ENCODE data around the gene ELP6.

The ELP6 gene

DNA sequence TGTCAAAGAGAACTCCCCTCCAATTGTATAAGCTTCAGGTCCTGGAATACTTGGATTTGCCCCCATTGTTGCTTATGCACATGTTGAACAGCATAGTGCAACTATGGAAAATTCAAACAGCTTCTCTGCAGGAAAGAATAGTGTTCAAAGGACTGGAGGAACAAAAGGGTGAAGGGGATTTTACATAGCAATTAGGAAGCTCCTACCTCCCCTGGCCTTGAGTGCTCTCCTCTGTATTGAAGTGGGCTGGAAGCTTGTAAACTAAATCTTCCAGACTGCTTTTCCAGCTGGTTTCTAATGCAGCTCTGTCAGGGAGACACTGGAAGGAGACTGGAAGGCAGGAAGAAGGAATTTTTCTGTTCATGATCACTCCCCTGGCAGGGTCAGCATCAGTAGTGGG lies 7.2 kb upstream of the ELP6 start (continued):
- TF ChIP-seq, protein P1, sequence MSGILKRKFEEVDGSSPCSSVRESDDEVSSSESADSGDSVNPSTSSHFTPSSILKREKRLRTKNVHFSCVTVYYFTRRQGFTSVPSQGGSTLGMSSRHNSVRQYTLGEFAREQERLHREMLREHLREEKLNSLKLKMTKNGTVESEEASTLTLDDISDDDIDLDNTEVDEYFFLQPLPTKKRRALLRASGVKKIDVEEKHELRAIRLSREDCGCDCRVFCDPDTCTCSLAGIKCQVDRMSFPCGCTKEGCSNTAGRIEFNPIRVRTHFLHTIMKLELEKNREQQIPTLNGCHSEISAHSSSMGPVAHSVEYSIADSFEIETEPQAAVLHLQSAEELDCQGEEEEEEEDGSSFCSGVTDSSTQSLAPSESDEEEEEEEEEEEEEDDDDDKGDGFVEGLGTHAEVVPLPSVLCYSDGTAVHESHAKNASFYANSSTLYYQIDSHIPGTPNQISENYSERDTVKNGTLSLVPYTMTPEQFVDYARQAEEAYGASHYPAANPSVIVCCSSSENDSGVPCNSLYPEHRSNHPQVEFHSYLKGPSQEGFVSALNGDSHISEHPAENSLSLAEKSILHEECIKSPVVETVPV (CRISPR knock-in tag; IDR thresholded peaks at IDR 0.05) = no peak
- TF ChIP-seq ZNF8 (CRISPR knock-in tag; IDR thresholded peaks at IDR 0.05) (no peak), ZNF565 (CRISPR knock-in tag; conservative IDR thresholded peaks at IDR 0.05; ENCODE audit: low read depth) (no peak), ISL1 (CRISPR knock-in tag; IDR thresholded peaks at IDR 0.05) (no peak)
- TF ChIP-seq, protein P2, sequence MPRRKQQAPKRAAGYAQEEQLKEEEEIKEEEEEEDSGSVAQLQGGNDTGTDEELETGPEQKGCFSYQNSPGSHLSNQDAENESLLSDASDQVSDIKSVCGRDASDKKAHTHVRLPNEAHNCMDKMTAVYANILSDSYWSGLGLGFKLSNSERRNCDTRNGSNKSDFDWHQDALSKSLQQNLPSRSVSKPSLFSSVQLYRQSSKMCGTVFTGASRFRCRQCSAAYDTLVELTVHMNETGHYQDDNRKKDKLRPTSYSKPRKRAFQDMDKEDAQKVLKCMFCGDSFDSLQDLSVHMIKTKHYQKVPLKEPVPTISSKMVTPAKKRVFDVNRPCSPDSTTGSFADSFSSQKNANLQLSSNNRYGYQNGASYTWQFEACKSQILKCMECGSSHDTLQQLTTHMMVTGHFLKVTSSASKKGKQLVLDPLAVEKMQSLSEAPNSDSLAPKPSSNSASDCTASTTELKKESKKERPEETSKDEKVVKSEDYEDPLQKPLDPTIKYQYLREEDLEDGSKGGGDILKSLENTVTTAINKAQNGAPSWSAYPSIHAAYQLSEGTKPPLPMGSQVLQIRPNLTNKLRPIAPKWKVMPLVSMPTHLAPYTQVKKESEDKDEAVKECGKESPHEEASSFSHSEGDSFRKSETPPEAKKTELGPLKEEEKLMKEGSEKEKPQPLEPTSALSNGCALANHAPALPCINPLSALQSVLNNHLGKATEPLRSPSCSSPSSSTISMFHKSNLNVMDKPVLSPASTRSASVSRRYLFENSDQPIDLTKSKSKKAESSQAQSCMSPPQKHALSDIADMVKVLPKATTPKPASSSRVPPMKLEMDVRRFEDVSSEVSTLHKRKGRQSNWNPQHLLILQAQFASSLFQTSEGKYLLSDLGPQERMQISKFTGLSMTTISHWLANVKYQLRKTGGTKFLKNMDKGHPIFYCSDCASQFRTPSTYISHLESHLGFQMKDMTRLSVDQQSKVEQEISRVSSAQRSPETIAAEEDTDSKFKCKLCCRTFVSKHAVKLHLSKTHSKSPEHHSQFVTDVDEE (CRISPR knock-in tag; IDR thresholded peaks at IDR 0.05) = no peak

DNA sequence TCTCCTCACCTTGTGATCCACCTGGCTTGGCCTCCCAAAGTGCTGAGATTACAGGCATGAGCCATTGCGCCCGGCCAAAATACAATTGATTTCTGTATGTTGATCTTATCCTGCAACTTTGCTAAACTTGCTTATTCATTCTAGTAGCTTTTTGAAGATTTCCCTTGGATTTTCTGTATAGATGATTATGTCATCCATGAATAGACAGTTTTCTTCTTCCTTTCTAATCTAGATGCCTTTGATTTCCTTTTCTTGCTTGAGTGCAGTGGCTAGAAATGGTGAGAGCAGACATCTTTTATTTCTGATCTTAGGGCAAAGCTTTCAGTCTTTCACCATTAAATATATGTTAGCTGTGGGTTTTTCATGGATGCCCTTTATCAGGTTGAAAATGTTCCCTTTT lies 4.4 kb upstream of the ELP6 start:
- no peak for ATAC-seq
- TF ChIP-seq ZNF70 (CRISPR knock-in tag; IDR thresholded peaks at IDR 0.05) = no peak
- no peak for TF ChIP-seq ESRRG (CRISPR knock-in tag; IDR thresholded peaks at IDR 0.05)
- TF ChIP-seq TOX (CRISPR knock-in tag; IDR thresholded peaks at IDR 0.05; ENCODE audit: borderline replicate concordance) = no peak
- TF ChIP-seq, protein P3, sequence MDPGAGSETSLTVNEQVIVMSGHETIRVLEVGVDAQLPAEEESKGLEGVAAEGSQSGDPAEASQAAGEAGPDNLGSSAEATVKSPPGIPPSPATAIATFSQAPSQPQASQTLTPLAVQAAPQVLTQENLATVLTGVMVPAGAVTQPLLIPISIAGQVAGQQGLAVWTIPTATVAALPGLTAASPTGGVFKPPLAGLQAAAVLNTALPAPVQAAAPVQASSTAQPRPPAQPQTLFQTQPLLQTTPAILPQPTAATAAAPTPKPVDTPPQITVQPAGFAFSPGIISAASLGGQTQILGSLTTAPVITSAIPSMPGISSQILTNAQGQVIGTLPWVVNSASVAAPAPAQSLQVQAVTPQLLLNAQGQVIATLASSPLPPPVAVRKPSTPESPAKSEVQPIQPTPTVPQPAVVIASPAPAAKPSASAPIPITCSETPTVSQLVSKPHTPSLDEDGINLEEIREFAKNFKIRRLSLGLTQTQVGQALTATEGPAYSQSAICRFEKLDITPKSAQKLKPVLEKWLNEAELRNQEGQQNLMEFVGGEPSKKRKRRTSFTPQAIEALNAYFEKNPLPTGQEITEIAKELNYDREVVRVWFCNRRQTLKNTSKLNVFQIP (CRISPR knock-in tag; IDR thresholded peaks at IDR 0.05; ENCODE audit: borderline replicate concordance, low read depth) = no peak
- TF ChIP-seq ZFP3 (CRISPR knock-in tag; IDR thresholded peaks at IDR 0.05) = no peak
- TF ChIP-seq ZNF565 (CRISPR knock-in tag; conservative IDR thresholded peaks at IDR 0.05; ENCODE audit: low read depth) = no peak
- TF ChIP-seq ZNF8 (CRISPR knock-in tag; IDR thresholded peaks at IDR 0.05) = no peak
- no peak for TF ChIP-seq SNAI2 (CRISPR knock-in tag; IDR thresholded peaks at IDR 0.05)
- TF ChIP-seq OSR1 (CRISPR knock-in tag; IDR thresholded peaks at IDR 0.05) = no peak
- no peak for TF ChIP-seq GLIS3 (CRISPR knock-in tag; IDR thresholded peaks at IDR 0.05)
- no peak for TF ChIP-seq PPARA (CRISPR knock-in tag; IDR thresholded peaks at IDR 0.05; ENCODE audit: borderline replicate concordance)
- TF ChIP-seq CSDC2 (CRISPR knock-in tag; IDR thresholded peaks at IDR 0.05) = no peak
- TF ChIP-seq, protein P2 (CRISPR knock-in tag; IDR thresholded peaks at IDR 0.05) = no peak
- no peak for TF ChIP-seq ARNTL (CRISPR knock-in tag; IDR thresholded peaks at IDR 0.05; ENCODE audit: borderline replicate concordance, low read depth)

DNA sequence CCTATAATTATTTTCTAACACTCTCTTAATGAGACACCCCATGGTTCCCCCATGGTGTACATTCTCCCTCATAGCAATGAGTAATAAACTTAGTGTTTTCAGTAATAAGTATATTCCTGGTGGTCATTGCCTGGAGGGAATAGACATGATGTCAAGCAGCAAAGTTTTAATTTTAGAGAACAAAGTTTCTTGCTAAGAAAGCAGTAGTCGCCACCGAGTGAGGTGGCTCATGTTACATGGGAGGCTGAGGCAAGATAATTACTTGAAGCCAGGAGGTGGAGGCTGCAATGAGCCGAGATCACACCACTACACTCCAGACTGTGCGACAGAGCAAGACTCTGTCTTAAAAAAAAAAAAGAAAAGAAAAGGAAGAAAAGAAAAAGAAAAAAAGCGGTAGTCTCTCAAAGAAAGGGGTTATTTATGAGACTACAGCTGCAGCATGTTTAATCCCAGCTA lies 2.4 kb upstream of the ELP6 start:
- no peak for ATAC-seq
- TF ChIP-seq ESRRG (CRISPR knock-in tag; IDR thresholded peaks at IDR 0.05) (no peak), SNAI2 (CRISPR knock-in tag; IDR thresholded peaks at IDR 0.05) (no peak), CSDC2 (CRISPR knock-in tag; IDR thresholded peaks at IDR 0.05) (no peak), BACH2 (CRISPR knock-in tag; IDR thresholded peaks at IDR 0.05; ENCODE audit: borderline replicate concordance) (no peak)

DNA sequence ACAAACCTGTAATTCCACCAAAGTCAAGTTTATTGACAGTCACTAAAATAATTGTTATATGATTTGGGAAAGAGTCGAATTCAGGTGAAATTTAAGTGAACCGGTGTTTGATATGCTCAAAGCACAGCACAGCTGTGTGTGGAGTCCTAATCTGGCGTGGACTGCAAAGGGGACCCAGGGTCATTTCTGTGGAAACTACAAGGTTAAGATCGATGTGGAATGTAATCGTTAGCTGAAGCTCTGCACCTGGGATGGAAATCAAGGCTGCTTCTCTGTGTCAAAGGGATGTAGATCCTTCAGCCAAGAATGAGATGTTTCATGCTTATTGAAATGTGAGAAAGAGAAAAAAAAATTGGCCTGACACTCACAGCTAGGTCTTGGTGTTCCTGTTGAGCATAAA lies 1.6 kb upstream of the ELP6 start:
- ATAC-seq = no peak
- TF ChIP-seq, protein P1 (CRISPR knock-in tag; IDR thresholded peaks at IDR 0.05) = no peak
- TF ChIP-seq BACH2 (CRISPR knock-in tag; IDR thresholded peaks at IDR 0.05; ENCODE audit: borderline replicate concordance) (no peak), SNAI2 (CRISPR knock-in tag; IDR thresholded peaks at IDR 0.05) (no peak), ZNF565 (CRISPR knock-in tag; conservative IDR thresholded peaks at IDR 0.05; ENCODE audit: low read depth) (no peak)
